HG02623 (cell line): ENCODE results near the gene SLC10A3.

Experiments
- ATAC-seq: cut with Tn5 transposase; IDR thresholded peaks from one replicate; pipeline ENCODE4 v1.9.1; 2021; ENCODE audit warnings: moderate library complexity; ENCODE audit not compliant: unreplicated experiment

The SLC10A3 gene

GRCh38 chrX:154443479-154443910, 46.9 kb downstream of the SLC10A3 start:
- no peak for ATAC-seq

GRCh38 chrX:154441984-154442707, 48.3 kb downstream of the SLC10A3 start:
- ATAC-seq = no peak

GRCh38 chrX:154441564-154441963, 48.9 kb downstream of the SLC10A3 start:
- ATAC-seq = no peak

DNA sequence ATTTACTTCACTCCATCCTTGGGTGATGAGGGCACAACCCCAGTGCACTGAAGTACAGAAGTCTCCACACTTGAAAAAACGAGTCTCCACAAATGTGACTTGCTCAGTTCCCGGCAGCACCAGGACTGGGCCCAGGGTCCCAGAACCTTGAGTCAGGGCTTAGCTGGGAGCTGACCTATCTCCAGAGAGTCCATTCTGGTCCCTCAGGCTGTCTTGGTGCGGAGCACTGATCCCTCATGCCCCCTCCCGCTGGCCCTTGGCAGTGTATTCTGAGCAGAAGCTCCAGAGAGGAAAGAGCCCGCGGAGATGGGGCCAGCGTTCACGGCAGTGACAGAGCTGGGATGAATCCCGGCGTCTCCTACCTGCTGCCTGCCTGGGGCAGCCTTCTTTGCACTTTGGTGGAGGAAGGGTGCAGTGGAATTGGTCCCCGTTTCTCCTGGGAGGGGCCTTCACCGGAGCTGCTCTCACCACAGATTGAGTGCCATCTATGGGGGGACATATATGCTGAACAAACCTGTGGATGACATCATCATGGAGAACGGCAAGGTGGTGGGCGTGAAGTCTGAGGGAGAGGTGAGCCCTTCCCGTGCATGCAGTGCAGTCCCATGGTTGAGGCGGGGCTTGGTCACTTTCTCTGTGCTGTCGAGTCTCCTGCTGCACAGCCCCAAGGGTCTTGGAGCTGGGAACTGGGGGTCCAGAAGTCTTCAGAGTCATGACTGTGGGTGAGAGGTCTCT, 49.6 kb downstream of the SLC10A3 start:
- no peak for ATAC-seq

- ATAC-seq = no peak
Measured at GRCh38 chrX:154439841-154440240, 50.6 kb downstream of the SLC10A3 start.

- no peak for ATAC-seq
Measured at GRCh38 chrX:154437971-154438893, 52.2 kb downstream of the SLC10A3 start.
